Loucy (cell line): ENCODE data around the gene SORBS1.

Experiments used
- H2AFZ ChIP-seq: fragments of 200-600 bp; sonication (generic); 2 replicates; pipeline ENCODE4 v1.6.0; 2016; ENCODE audit warnings: antibody characterized with exemption, mild to moderate bottlenecking, low read length, moderate library complexity
- H3F3A ChIP-seq: fragments of 200-600 bp; 2 replicates; pipeline ENCODE4 v1.6.0; 2016; ENCODE audit warnings: antibody characterized with exemption, low read depth, mild to moderate bottlenecking
- H3K27me3 ChIP-seq: fragments of 200-600 bp; sonication (generic); 2 replicates; pipeline ENCODE4 v1.6.1; 2014; ENCODE audit warnings: low read length, mild to moderate bottlenecking; ENCODE audit not compliant: insufficient read depth, poor library complexity, severe bottlenecking
- H3K36me3 ChIP-seq: fragments of 200-600 bp; sonication (generic); 2 replicates; pipeline ENCODE4 v1.6.1; 2016; ENCODE audit warnings: low read length; ENCODE audit not compliant: insufficient read depth
- H3K4me1 ChIP-seq: fragments of 200-600 bp; sonication (generic); 2 replicates; pipeline ENCODE4 v1.5.1; 2014; ENCODE audit warnings: low read length, mild to moderate bottlenecking; ENCODE audit not compliant: insufficient read depth, poor library complexity, severe bottlenecking
- H3K4me2 ChIP-seq: fragments of 200-600 bp; sonication (generic); 2 replicates; pipeline ENCODE4 v1.6.0; 2014; ENCODE audit warnings: antibody characterized with exemption, low read length, low read depth, mild to moderate bottlenecking; ENCODE audit not compliant: poor library complexity, severe bottlenecking
- H3K4me3 ChIP-seq: fragments of 200-600 bp; sonication (generic); 2 replicates; pipeline ENCODE4 v1.5.1; 2014; ENCODE audit warnings: low read length, mild to moderate bottlenecking, mixed read lengths; ENCODE audit not compliant: poor library complexity, severe bottlenecking
- H3K79me2 ChIP-seq: fragments of 200-600 bp; sonication (generic); 2 replicates; pipeline ENCODE4 v1.6.1; 2014; ENCODE audit warnings: low read length; ENCODE audit not compliant: insufficient read depth
- H3K9ac ChIP-seq: fragments of 200-600 bp; sonication (generic); 2 replicates; pipeline ENCODE4 v1.6.0; 2014; ENCODE audit warnings: mild to moderate bottlenecking, low read depth, low read length, moderate library complexity; ENCODE audit not compliant: poor library complexity, severe bottlenecking
- H3K9me2 ChIP-seq: fragments of 200-600 bp; sonication (generic); replicated peaks from 2 replicates; pipeline ENCODE4 v1.6.1; 2016; ENCODE audit warnings: low read depth, low read length, mixed read lengths
- H3K9me3 ChIP-seq: fragments of 200-600 bp; sonication (generic); 2 replicates; pipeline ENCODE4 v1.6.1; 2014; ENCODE audit warnings: mild to moderate bottlenecking, antibody characterized with exemption, low read length, low read depth; ENCODE audit not compliant: insufficient read depth
- H4K20me1 ChIP-seq: fragments of 200-600 bp; sonication (generic); 2 replicates; pipeline ENCODE4 v1.6.0; 2014; ENCODE audit warnings: antibody characterized with exemption, low read length, mild to moderate bottlenecking; ENCODE audit not compliant: insufficient read depth, poor library complexity, severe bottlenecking
- CTCF ChIP-seq: fragments of 200-600 bp; sonication (generic); conservative IDR thresholded peaks from 2 replicates; pipeline ENCODE4 v1.5.1; 2014; ENCODE audit warnings: mild to moderate bottlenecking, antibody characterized with exemption, low read length
- EZH2phosphoT487 ChIP-seq: fragments of 200-600 bp; IDR thresholded peaks from 2 replicates; pipeline ENCODE4 v1.6.1; 2018; ENCODE audit warnings: antibody characterized with exemption, mild to moderate bottlenecking, moderate library complexity, borderline replicate concordance

Gene SORBS1

GRCh38 chr10:95476469-95477174 lies 84.5 kb downstream of the SORBS1 start:
- Histone ChIP-seq H3K36me3 (no peaks in the 10 kb centered on the region), H3K9me3 (no peaks in the 10 kb centered on the region), H2AFZ (no peak overlapping the region), H3K9ac (no peak overlapping the region), H3K4me1 (no peaks in the 10 kb centered on the region), H3K9me2 (no peaks in the 10 kb centered on the region), H4K20me1 (no peaks in the 10 kb centered on the region), H3K4me3 (no peak overlapping the region), H3K79me2 (no peaks in the 10 kb centered on the region), H3K27me3 (no peaks in the 10 kb centered on the region), H3K4me2 (no peak overlapping the region), H3F3A (no peaks in the 10 kb centered on the region)
- TF ChIP-seq EZH2phosphoT487, result no peak
- no peak for TF ChIP-seq CTCF

- Histone ChIP-seq H3K4me2 (no peak overlapping the region), H3K4me3 (no peak overlapping the region), H3K36me3 (no peaks in the 10 kb centered on the region), H3K9me2 (no peaks in the 10 kb centered on the region), H4K20me1 (no peaks in the 10 kb centered on the region), H3K4me1 (no peaks in the 10 kb centered on the region), H3K27me3 (no peaks in the 10 kb centered on the region), H2AFZ (no peak overlapping the region), H3K9ac (no peak overlapping the region), H3K9me3 (no peaks in the 10 kb centered on the region), H3F3A (no peaks in the 10 kb centered on the region), H3K79me2 (no peaks in the 10 kb centered on the region)
- TF ChIP-seq CTCF, result no peak
- no peak for TF ChIP-seq EZH2phosphoT487
Measured at GRCh38 chr10:95475827-95476468, 85.2 kb downstream of the SORBS1 start.

DNA sequence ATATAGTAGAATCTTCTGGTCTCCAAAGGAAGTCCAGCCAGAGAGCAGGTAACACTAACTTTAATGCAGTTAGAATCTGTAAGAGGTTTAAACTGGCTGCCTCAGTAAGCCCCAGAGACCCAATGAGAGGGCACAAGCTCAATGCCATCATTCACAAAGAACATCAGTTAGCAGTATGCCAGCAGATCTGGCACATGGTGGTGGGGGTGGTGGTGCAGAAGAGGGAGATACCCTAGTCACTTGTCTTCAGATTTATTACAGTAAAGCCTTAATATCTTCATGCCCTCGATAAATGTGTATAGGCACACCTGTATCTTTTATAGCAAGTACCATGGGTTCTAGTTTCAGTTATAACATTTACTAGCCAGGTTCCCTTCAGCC lies 86.2 kb downstream of the SORBS1 start:
- H3K9ac ChIP-seq, result no peak overlapping the region
- no peak overlapping the region for H3K4me3 ChIP-seq
- H3K27me3 ChIP-seq, result no peaks in the 10 kb centered on the region
- H3K4me1 ChIP-seq, result no peaks in the 10 kb centered on the region
- no peaks in the 10 kb centered on the region for H3K9me3 ChIP-seq
- no peak overlapping the region for H3K4me2 ChIP-seq
- H4K20me1 ChIP-seq, result no peaks in the 10 kb centered on the region
- H3F3A ChIP-seq, result no peaks in the 10 kb centered on the region
- no peak overlapping the region for H2AFZ ChIP-seq
- no peaks in the 10 kb centered on the region for H3K79me2 ChIP-seq
- TF ChIP-seq EZH2phosphoT487 (no peak), CTCF (no peak)
- no peaks in the 10 kb centered on the region for H3K36me3 ChIP-seq
- H3K9me2 ChIP-seq, result no peaks in the 10 kb centered on the region
